RWPE2 (cell line): ENCODE measurements around the gene ADCY1.

Source experiments
- ATAC-seq: fragments of 200-7000 bp; cut with Tn5 transposase; 3 replicates; pipeline ENCODE4 v1.9.1; 2021; ENCODE audit warnings: low read depth
- DNase-seq: peaks from one replicate; pipeline ENCODE4 v3.0.0-alpha.2; 2020; ENCODE audit warnings: low spot score
- H3K27ac ChIP-seq: fragments of 450-650 bp; 2 replicates; pipeline ENCODE4 v1.5.1; 2017; ENCODE audit warnings: mild to moderate bottlenecking; ENCODE audit not compliant: poor library complexity, severe bottlenecking
- H3K27me3 ChIP-seq: fragments of 250-450 bp; sonication (Bioruptor Pico); 2 replicates; pipeline ENCODE4 v1.5.1; 2021; ENCODE audit warnings: mild to moderate bottlenecking, moderate library complexity; ENCODE audit not compliant: insufficient read depth, poor library complexity, severe bottlenecking
- H3K36me3 ChIP-seq: fragments of 250-450 bp; sonication (Bioruptor Pico); 2 replicates; pipeline ENCODE4 v1.5.1; 2020; ENCODE audit warnings: low read depth, mild to moderate bottlenecking, moderate library complexity
- H3K4me1 ChIP-seq: fragments of 250-450 bp; sonication (Bioruptor Pico); 2 replicates; pipeline ENCODE4 v1.5.1; 2021; ENCODE audit warnings: mild to moderate bottlenecking, moderate library complexity; ENCODE audit not compliant: insufficient read depth, poor library complexity, severe bottlenecking
- H3K4me3 ChIP-seq: fragments of 250-450 bp; sonication (Bioruptor Pico); 2 replicates; pipeline ENCODE4 v1.5.1; 2021; ENCODE audit warnings: mild to moderate bottlenecking, moderate library complexity; ENCODE audit not compliant: severe bottlenecking
- H3K9me3 ChIP-seq: fragments of 250-450 bp; sonication (Bioruptor Pico); 2 replicates; pipeline ENCODE4 v1.5.1; 2021; ENCODE audit warnings: mild to moderate bottlenecking, moderate library complexity; ENCODE audit not compliant: severe bottlenecking
- CTCF ChIP-seq: fragments of 450-650 bp; IDR thresholded peaks from one replicate; pipeline ENCODE4 v1.5.1; 2017; ENCODE audit warnings: mild to moderate bottlenecking, moderate library complexity; ENCODE audit not compliant: poor library complexity, severe bottlenecking

ADCY1 gene

DNA sequence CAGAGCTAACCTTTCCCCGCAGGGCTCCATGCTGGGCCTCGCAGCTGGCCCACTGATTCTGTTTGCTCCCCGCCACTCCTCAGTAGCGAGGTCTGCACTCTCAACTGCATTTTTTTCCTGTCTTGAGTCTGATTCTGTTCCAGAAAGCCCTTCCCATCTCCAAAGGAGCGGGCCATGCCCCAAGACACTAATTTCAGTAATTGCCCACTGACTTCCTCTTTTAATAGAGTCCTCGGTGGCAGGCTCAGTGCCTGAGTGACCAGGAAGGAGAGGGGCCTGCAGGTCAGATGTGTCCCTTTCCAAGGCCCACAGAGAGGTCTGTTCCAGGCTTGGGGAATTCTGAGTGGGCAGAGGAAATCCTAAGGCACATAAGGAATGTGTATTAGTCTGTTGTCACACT is 77.4 kb downstream of the ADCY1 start:
- ATAC-seq (no peak), DNase-seq (no peak)
- Histone ChIP-seq H3K27me3 (no peaks in the 10 kb centered on the region), H3K4me1 (no peaks in the 10 kb centered on the region), H3K4me3 (no peak overlapping the region), H3K9me3 (no peaks in the 10 kb centered on the region), H3K36me3 (no peaks in the 10 kb centered on the region), H3K27ac (no peak overlapping the region)
- no peak for TF ChIP-seq CTCF

GRCh38 chr7:45652630-45653029 is 78.5 kb downstream of the ADCY1 start:
- no peak overlapping the region for H3K4me3 ChIP-seq
- DNase-seq (no peak), ATAC-seq (no peak)
- H3K4me1 ChIP-seq = no peaks in the 10 kb centered on the region
- no peak overlapping the region for H3K27ac ChIP-seq
- H3K36me3 ChIP-seq = no peaks in the 10 kb centered on the region
- TF ChIP-seq CTCF = no peak
- no peaks in the 10 kb centered on the region for H3K9me3 ChIP-seq
- no peaks in the 10 kb centered on the region for H3K27me3 ChIP-seq

DNA sequence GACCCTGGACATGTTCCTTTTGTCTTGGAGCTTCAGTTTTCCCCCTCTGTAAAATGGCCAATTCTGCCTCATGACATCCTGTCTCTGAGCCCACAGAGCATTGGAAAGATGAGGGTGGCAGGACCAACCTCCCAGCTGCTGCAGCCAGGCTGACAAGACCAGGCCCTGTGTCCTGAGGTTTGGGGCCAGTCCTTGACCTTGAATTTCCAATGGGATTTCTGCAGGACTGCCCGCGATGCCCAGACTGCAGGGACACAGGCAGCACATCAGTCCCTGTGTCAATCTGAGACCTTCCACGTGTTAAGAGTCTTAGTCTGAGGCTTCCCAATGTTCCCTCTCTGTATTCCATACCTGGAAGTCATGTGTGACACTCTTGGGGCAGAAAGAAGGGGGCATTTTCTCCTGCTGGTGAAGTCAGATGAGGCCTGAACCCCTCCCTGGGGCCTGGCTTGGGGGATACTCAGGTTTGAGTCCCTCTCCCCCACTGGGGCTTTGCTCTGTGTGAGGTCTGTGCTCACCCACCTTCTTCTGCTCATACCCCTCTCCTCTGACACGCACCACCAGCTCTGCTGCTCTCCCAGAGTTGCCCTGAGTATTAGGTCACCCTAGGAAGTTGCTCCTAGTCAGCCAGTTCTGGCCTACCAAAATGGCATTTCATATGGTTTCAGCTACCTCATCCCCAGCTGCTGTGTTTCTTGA is 79.2 kb downstream of the ADCY1 start:
- Histone ChIP-seq H3K4me3 (no peak overlapping the region), H3K4me1 (no peaks in the 10 kb centered on the region), H3K36me3 (no peaks in the 10 kb centered on the region), H3K27ac (no peak overlapping the region), H3K9me3 (no peaks in the 10 kb centered on the region), H3K27me3 (no peaks in the 10 kb centered on the region)
- DNase-seq (no peak), ATAC-seq (no peak)
- TF ChIP-seq CTCF = no peak

GRCh38 chr7:45654341-45654740 is 80.2 kb downstream of the ADCY1 start:
- H3K4me1 ChIP-seq = no peaks in the 10 kb centered on the region
- no peak for TF ChIP-seq CTCF
- no peaks in the 10 kb centered on the region for H3K9me3 ChIP-seq
- H3K36me3 ChIP-seq = no peaks in the 10 kb centered on the region
- H3K27ac ChIP-seq = no peak overlapping the region
- no peak for DNase-seq
- no peak for ATAC-seq
- H3K27me3 ChIP-seq = no peaks in the 10 kb centered on the region
- no peak overlapping the region for H3K4me3 ChIP-seq

GRCh38 chr7:45655539-45655938 is 81.4 kb downstream of the ADCY1 start:
- Histone ChIP-seq H3K4me3 (no peak overlapping the region), H3K4me1 (no peaks in the 10 kb centered on the region), H3K9me3 (no peaks in the 10 kb centered on the region), H3K36me3 (no peaks in the 10 kb centered on the region), H3K27ac (no peak overlapping the region), H3K27me3 (no peaks in the 10 kb centered on the region)
- DNase-seq (no peak), ATAC-seq (no peak)
- TF ChIP-seq CTCF = no peak
